ENCODE results near the gene STAB1.

STAB1 gene

GRCh38 chr3:52473026-52473425 lies 22.1 kb upstream of the STAB1 start:
- ATAC-seq (replicated peaks) (no peak), DNase-seq (no peak)
- peak overlapping the region; percentile 31 for H3K27ac Mint-ChIP-seq
- H3K4me1 Mint-ChIP-seq, result peaks cover 2 to 6% of the 10 kb centered on the region in 2 donors
- H3K9me3 Mint-ChIP-seq, result no peaks in the 10 kb centered on the region
- peaks cover 28 to 47% of the 10 kb centered on the region in 2 donors for H3K36me3 Mint-ChIP-seq
- H3K4me3 Mint-ChIP-seq, result no peak overlapping the region
- H3K27me3 Mint-ChIP-seq, result no peaks in the 10 kb centered on the region

GRCh38 chr3:52477076-52477795 lies 17.9 kb upstream of the STAB1 start:
- no peak for DNase-seq
- no peak for ATAC-seq (replicated peaks)
- no peaks in the 10 kb centered on the region for H3K4me1 Mint-ChIP-seq
- H3K36me3 Mint-ChIP-seq, result peaks cover 45 to 67% of the 10 kb centered on the region in 2 donors
- no peak overlapping the region for H3K4me3 Mint-ChIP-seq
- no peaks in the 10 kb centered on the region for H3K9me3 Mint-ChIP-seq
- H3K27ac Mint-ChIP-seq, result no peak overlapping the region
- H3K27me3 Mint-ChIP-seq, result no peaks in the 10 kb centered on the region

GRCh38 chr3:52477796-52478095 lies 17.4 kb upstream of the STAB1 start:
- ATAC-seq (replicated peaks) (no peak), DNase-seq (no peak)
- no peak overlapping the region for H3K4me3 Mint-ChIP-seq
- no peaks in the 10 kb centered on the region for H3K27me3 Mint-ChIP-seq
- no peak overlapping the region for H3K27ac Mint-ChIP-seq
- no peaks in the 10 kb centered on the region for H3K4me1 Mint-ChIP-seq
- no peaks in the 10 kb centered on the region for H3K9me3 Mint-ChIP-seq
- H3K36me3 Mint-ChIP-seq, result peaks cover 46 to 68% of the 10 kb centered on the region in 2 donors

GRCh38 chr3:52479037-52479876 lies 15.9 kb upstream of the STAB1 start:
- Mint-ChIP-seq H3K4me1 (no peaks in the 10 kb centered on the region), H3K27me3 (no peaks in the 10 kb centered on the region), H3K27ac (no peak overlapping the region), H3K9me3 (no peaks in the 10 kb centered on the region), H3K4me3 (no peak overlapping the region), H3K36me3 (peaks cover 45 to 61% of the 10 kb centered on the region in 2 donors)
- DNase-seq (no peak), ATAC-seq (replicated peaks) (no peak)

GRCh38 chr3:52479877-52480575 lies 15.1 kb upstream of the STAB1 start:
- peak overlapping the region; percentile 56 for H3K27ac Mint-ChIP-seq
- H3K4me3 Mint-ChIP-seq, result no peak overlapping the region
- no peaks in the 10 kb centered on the region for H3K9me3 Mint-ChIP-seq
- no peaks in the 10 kb centered on the region for H3K27me3 Mint-ChIP-seq
- no peak for ATAC-seq (replicated peaks)
- DNase-seq, result no peak
- peaks cover 43 to 60% of the 10 kb centered on the region in 2 donors for H3K36me3 Mint-ChIP-seq
- H3K4me1 Mint-ChIP-seq, result no peaks in the 10 kb centered on the region

GRCh38 chr3:52480768-52481715 lies 14.1 kb upstream of the STAB1 start:
- Mint-ChIP-seq H3K36me3 (peaks cover 38 to 58% of the 10 kb centered on the region in 2 donors), H3K27ac (peak overlapping the region; percentile 33), H3K4me3 (no peak overlapping the region), H3K4me1 (no peaks in the 10 kb centered on the region), H3K27me3 (no peaks in the 10 kb centered on the region), H3K9me3 (no peaks in the 10 kb centered on the region)
- ATAC-seq (replicated peaks) (no peak), DNase-seq (no peak)

- H3K27ac Mint-ChIP-seq, result no peak overlapping the region
- no peaks in the 10 kb centered on the region for H3K4me1 Mint-ChIP-seq
- no peak overlapping the region for H3K4me3 Mint-ChIP-seq
- no peaks in the 10 kb centered on the region for H3K27me3 Mint-ChIP-seq
- H3K9me3 Mint-ChIP-seq, result no peaks in the 10 kb centered on the region
- DNase-seq, result no peak
- no peak for ATAC-seq (replicated peaks)
- H3K36me3 Mint-ChIP-seq, result peaks cover 36 to 62% of the 10 kb centered on the region in 2 donors
These were observed 13.2 kb upstream of the STAB1 start for GRCh38 chr3:52481819-52482521.

- H3K36me3 Mint-ChIP-seq, result peaks cover 41 to 66% of the 10 kb centered on the region in 2 donors
- H3K27me3 Mint-ChIP-seq, result no peaks in the 10 kb centered on the region
- H3K9me3 Mint-ChIP-seq, result no peaks in the 10 kb centered on the region
- peak in 1 of 2 donors; percentile 7 for ATAC-seq (replicated peaks)
- DNase-seq, result no peak
- H3K4me3 Mint-ChIP-seq, result no peak overlapping the region
- no peak overlapping the region for H3K27ac Mint-ChIP-seq
- no peaks in the 10 kb centered on the region for H3K4me1 Mint-ChIP-seq
These were observed 12.1 kb upstream of the STAB1 start for GRCh38 chr3:52483081-52483480.

GRCh38 chr3:52483577-52484381 lies 11.4 kb upstream of the STAB1 start:
- Mint-ChIP-seq H3K9me3 (no peaks in the 10 kb centered on the region), H3K27ac (no peak overlapping the region), H3K4me1 (no peaks in the 10 kb centered on the region), H3K4me3 (no peak overlapping the region), H3K27me3 (no peaks in the 10 kb centered on the region), H3K36me3 (peaks cover 47 to 65% of the 10 kb centered on the region in 2 donors)
- no peak for ATAC-seq (replicated peaks)
- DNase-seq, result no peak

- DNase-seq (no peak), ATAC-seq (replicated peaks) (no peak)
- Mint-ChIP-seq H3K27ac (no peak overlapping the region), H3K27me3 (no peaks in the 10 kb centered on the region), H3K36me3 (peaks cover 42 to 60% of the 10 kb centered on the region in 2 donors), H3K4me3 (no peak overlapping the region), H3K4me1 (no peaks in the 10 kb centered on the region), H3K9me3 (no peaks in the 10 kb centered on the region)
These were observed 10.3 kb upstream of the STAB1 start for GRCh38 chr3:52484680-52485461.

- ATAC-seq (replicated peaks), result no peak
- no peak for DNase-seq
- Mint-ChIP-seq H3K9me3 (no peaks in the 10 kb centered on the region), H3K36me3 (peaks cover 33 to 55% of the 10 kb centered on the region in 2 donors), H3K4me3 (no peak overlapping the region), H3K27me3 (no peaks in the 10 kb centered on the region), H3K4me1 (peaks cover 0 to 2% of the 10 kb centered on the region in 2 donors), H3K27ac (peak overlapping the region; percentile 22)
These were observed 7.9 kb upstream of the STAB1 start for GRCh38 chr3:52487050-52487787.
